NT2/D1 (cell line): ENCODE results near the gene CNNM3.

Experiments
- DNase-seq: peaks from one replicate; pipeline ENCODE4 v3.0.0-alpha.2; 2011; ENCODE audit warnings: low read depth, low spot score
- H3K27me3 ChIP-seq: 2 replicates; pipeline ENCODE4 v1.6.0; 2011; ENCODE audit warnings: mild to moderate bottlenecking; ENCODE audit not compliant: insufficient read length, insufficient read depth
- H3K36me3 ChIP-seq: 2 replicates; pipeline ENCODE4 v1.6.1; 2011; ENCODE audit warnings: mild to moderate bottlenecking, low read length, mixed read lengths; ENCODE audit not compliant: insufficient read depth, insufficient read length
- H3K4me1 ChIP-seq: 2 replicates; pipeline ENCODE4 v1.5.1; 2011; ENCODE audit not compliant: insufficient read depth, insufficient read length
- H3K4me3 ChIP-seq: 2 replicates; pipeline ENCODE4 v1.5.1; 2011; ENCODE audit warnings: low read depth; ENCODE audit not compliant: insufficient read length
- H3K9ac ChIP-seq: 2 replicates; pipeline ENCODE4 v1.6.0; 2011; ENCODE audit warnings: low read depth; ENCODE audit not compliant: insufficient read length
- H3K9me3 ChIP-seq: 2 replicates; pipeline ENCODE4 v1.5.1; 2011; ENCODE audit warnings: mild to moderate bottlenecking, low read length; ENCODE audit not compliant: insufficient read depth
- SUZ12 ChIP-seq: IDR thresholded peaks from 2 replicates; pipeline ENCODE4 v1.6.1; 2011; ENCODE audit not compliant: insufficient read length, insufficient read depth; ENCODE audit errors: extremely low read depth
- YY1 ChIP-seq: IDR thresholded peaks from 2 replicates; pipeline ENCODE4 v1.6.1; 2011; ENCODE audit not compliant: insufficient read length, insufficient read depth
- ZNF274 ChIP-seq: IDR thresholded peaks from 2 replicates; pipeline ENCODE4 v1.6.1; 2011; ENCODE audit warnings: mild to moderate bottlenecking, low read depth, low read length

Gene CNNM3

DNA sequence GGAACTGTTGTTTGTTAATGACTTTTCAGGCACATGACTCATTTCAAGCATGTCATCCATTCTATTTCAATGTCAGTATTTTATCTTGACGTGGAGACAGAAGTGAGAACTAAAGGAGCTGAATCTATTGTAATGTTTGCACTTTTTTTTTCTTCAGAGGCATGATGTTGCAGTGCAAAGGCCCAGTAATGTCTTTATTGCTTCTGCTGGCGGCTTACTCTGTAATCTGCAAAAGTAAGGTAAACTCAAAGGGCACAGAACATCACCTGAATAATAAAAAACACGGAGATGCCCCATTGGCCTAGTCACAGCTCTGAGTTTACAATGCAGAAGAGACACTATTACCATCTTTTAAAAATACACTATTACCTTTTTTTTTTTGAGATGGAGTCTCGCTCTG, 2.4 kb upstream of the CNNM3 start:
- TF ChIP-seq YY1 (no peak), ZNF274 (no peak), SUZ12 (no peak)
- Histone ChIP-seq H3K9me3 (no peaks in the 10 kb centered on the region), H3K27me3 (peaks cover 21% of the 10 kb centered on the region), H3K4me3 (no peak overlapping the region), H3K4me1 (peaks cover 4% of the 10 kb centered on the region), H3K36me3 (peaks cover 35% of the 10 kb centered on the region), H3K9ac (no peak overlapping the region)
- no peak for DNase-seq

DNA sequence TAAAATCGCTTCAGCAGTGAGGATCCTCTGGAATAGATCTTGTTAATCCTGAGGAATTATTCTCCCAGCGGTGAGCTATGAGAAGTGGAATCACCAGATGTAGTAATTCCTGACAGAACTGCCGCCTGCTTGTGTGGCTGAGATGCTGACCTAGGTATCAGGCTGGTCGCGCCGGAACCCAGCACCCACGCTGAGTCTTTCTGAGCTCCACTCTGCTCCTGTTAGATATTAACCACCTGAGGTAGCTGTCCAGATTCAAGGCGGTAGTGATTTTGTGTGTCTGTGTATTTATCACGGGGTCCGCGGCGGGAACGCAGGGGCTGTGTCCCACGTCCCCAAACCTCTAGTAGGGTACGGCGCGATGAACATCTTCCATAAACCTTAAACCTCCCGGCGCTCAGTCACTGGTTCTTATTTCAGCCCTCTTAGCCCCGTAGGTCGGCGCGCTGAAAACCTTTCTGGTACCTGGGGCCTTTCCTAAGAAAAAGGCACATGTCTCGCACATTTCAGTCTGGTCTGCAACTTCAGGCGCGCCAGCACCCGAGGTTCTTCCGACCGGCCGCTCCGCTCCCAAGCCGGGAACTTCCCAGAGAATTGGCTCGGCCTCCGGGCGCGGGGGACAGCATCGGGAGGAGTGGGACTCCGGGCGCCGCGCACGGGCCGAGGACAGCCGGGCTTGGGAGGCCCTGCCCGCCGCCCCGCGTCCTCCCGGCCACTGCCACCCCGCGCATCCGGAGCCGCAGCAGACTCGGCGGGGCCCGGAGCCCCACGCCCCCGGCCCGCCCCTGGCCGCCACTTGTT, 542 bp upstream of the CNNM3 start:
- Histone ChIP-seq H3K9ac (peak overlapping the region; percentile 70), H3K4me3 (peak overlapping the region; percentile 56), H3K27me3 (peaks cover 21% of the 10 kb centered on the region), H3K9me3 (no peaks in the 10 kb centered on the region), H3K36me3 (peaks cover 26% of the 10 kb centered on the region), H3K4me1 (peaks cover 11% of the 10 kb centered on the region)
- no peak for DNase-seq
- TF ChIP-seq SUZ12 (no peak), ZNF274 (no peak), YY1 (no peak)

DNA sequence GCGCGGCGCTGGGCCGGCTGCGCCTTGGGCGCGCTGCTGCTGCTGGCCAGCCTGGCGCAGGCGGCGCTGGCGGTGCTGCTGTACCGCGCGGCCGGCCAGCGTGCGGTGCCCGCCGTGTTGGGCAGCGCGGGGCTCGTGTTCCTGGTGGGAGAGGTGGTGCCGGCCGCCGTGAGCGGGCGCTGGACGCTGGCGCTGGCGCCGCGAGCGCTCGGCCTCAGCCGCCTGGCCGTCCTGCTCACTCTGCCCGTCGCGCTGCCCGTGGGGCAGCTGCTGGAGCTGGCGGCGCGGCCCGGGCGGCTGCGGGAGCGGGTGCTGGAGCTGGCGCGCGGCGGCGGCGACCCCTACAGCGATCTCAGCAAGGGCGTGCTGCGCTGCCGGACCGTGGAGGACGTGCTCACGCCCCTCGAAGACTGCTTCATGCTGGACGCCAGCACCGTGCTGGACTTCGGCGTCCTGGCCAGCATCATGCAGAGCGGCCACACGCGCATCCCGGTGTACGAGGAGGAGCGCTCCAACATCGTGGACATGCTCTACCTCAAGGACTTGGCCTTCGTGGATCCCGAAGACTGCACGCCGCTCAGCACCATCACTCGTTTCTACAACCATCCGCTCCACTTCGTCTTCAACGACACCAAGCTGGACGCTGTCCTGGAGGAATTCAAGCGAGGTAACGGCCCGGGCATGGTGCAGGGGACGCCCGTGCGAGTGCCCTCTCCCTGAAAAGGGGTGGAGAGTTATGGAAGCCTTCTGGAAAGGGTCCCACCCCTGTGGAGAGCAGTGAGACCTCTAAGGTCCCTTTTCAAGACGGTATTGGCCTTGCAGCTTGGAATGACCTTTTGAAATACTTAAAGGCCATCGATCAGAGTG, 1.0 kb downstream of the CNNM3 start:
- H3K9ac ChIP-seq, result peak overlapping the region; percentile 97
- peaks cover 11% of the 10 kb centered on the region for H3K4me1 ChIP-seq
- peaks cover 21% of the 10 kb centered on the region for H3K27me3 ChIP-seq
- H3K36me3 ChIP-seq, result peaks cover 18% of the 10 kb centered on the region
- no peaks in the 10 kb centered on the region for H3K9me3 ChIP-seq
- TF ChIP-seq SUZ12 (no peak), ZNF274 (no peak), YY1 (no peak)
- peak overlapping the region; percentile 83 for H3K4me3 ChIP-seq
- no peak for DNase-seq

DNA sequence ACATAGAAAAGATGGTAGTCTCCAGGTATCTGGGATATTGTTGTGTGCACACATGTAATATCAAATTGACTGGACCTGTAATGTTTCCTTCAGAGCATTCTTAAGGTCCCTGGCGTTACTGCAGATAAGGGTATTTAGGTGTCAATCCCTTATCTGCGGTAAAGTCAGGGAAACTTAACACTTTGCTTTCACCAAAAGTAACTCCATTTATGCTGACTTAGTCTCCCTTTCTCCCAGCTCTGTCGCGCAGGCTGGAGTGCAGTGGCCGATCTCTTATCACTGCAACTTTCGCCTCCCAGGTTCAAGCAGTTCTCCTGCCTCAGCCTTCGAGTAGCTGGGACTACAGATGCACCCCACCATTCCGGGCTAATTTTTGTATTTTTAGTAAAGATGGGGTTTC, 1.8 kb downstream of the CNNM3 start:
- peaks cover 14% of the 10 kb centered on the region for H3K36me3 ChIP-seq
- peaks cover 21% of the 10 kb centered on the region for H3K27me3 ChIP-seq
- no peak for DNase-seq
- H3K4me1 ChIP-seq, result peaks cover 11% of the 10 kb centered on the region
- no peaks in the 10 kb centered on the region for H3K9me3 ChIP-seq
- H3K4me3 ChIP-seq, result peak overlapping the region; percentile 83
- peak overlapping the region; percentile 97 for H3K9ac ChIP-seq
- TF ChIP-seq SUZ12, result no peak
- TF ChIP-seq YY1, result no peak
- no peak for TF ChIP-seq ZNF274

DNA sequence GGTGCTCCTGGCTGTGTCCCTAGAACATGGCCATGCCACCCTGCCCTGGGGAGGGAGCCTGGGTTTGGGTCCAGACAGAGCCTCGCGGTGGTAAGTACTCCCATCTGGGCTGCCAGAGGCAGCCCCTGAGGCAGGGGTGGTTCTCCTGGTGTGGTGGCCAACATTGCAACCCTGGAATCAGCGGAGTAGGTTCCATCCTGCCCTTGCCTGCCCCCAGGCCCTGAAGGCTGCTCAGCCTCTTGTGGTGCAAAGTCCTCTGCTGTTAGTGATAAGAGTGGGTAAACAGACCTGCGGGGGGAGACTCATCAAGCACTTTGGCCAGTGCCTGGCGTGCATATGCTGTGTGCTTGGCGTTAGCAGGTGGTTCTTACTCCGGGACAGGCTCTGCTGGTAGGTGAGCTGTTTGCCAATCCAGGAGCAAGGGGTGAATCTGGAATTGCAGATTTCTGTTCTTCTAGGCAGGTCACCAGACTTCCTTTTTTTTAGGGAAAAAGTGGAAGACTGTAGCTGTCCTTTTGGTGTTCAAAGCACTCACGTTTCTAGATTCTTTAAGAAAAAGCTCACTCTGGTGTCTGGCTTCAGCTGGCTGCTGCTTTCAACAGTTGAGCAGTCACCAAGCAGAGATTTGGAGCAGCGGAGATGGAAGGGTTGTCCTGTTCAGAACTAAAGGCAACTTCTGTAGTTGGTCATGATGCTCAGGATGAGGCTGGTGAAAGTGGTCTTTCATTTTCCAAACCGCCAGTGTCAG, 3.2 kb downstream of the CNNM3 start:
- H3K27me3 ChIP-seq, result peaks cover 21% of the 10 kb centered on the region
- H3K4me3 ChIP-seq, result no peak overlapping the region
- H3K9me3 ChIP-seq, result no peaks in the 10 kb centered on the region
- DNase-seq, result no peak
- peaks cover 22% of the 10 kb centered on the region for H3K36me3 ChIP-seq
- no peak for TF ChIP-seq SUZ12
- H3K4me1 ChIP-seq, result peaks cover 11% of the 10 kb centered on the region
- H3K9ac ChIP-seq, result no peak overlapping the region

DNA sequence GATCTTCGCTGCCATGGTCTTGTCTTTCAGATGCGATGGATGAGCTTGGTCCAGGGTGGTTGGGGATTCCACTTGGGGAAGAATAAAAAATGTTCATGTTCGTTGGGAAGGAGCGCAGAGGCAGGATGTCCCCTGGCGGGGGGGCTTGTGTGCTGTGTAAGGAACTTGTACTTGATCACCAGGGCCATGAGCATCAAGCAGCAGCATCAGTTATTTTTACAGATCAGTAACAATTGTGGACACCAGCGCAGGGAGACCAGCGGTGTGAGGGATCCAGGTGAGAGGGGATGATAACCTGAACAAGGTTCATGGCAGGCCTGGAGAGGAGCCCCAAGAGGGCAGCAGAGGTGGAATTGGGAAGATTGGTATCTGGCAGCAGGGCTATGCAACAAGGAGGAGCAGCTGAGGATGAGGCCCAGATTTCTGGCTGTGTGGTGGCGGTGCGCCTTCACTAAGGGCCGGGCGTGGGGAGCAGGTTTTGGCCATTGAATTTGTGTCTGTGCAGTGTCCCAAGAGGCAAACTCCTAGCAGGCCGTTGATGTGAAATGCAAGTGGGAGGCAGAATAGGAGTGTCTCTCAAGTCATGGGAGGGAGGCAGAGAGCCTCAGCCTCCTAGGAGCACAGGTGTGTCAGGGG, 3.9 kb downstream of the CNNM3 start:
- Histone ChIP-seq H3K9ac (no peak overlapping the region), H3K4me3 (no peak overlapping the region), H3K9me3 (no peaks in the 10 kb centered on the region), H3K36me3 (peaks cover 27% of the 10 kb centered on the region), H3K4me1 (peaks cover 11% of the 10 kb centered on the region), H3K27me3 (peaks cover 19% of the 10 kb centered on the region)
- TF ChIP-seq SUZ12 (no peak), ZNF274 (no peak), YY1 (no peak)
- DNase-seq, result no peak

DNA sequence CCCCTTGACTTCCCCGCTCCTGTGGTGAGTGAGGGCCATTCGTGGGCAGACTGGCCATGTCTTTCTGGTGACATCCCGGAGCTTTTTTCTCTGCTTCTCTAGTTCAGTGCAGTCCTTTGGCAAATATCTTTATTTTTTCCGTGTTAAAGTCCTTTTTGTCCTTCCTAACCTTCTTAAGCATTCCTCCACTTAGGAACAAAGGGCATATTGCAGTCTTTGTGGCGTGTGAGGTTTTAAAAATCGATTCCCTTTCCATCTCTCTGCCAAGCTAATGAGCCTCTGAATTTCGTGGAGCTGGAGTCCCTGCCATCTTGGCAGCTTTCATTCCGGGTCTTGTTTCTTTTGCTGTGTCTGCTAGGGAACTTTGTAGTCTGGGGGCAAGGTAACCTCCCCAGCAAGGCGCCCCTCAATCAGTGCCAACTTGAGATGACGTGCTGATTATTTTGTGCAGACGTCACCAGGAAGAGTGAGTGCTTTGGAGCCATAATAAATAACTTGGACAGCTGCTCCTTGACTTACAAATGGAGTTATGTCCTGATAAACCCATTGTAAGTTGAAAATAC, 5.1 kb downstream of the CNNM3 start:
- peaks cover 36% of the 10 kb centered on the region for H3K36me3 ChIP-seq
- peaks cover 12% of the 10 kb centered on the region for H3K27me3 ChIP-seq
- H3K4me1 ChIP-seq, result peaks cover 11% of the 10 kb centered on the region
- no peak overlapping the region for H3K9ac ChIP-seq
- TF ChIP-seq ZNF274 (no peak), YY1 (no peak)
- no peaks in the 10 kb centered on the region for H3K9me3 ChIP-seq
- DNase-seq, result no peak
- H3K4me3 ChIP-seq, result no peak overlapping the region
